Small intestine (tissue), 7 donors: ENCODE data around the gene DUS1L. TPM values are rescaled to one million over a fixed set of nuclear protein-coding genes. Genes with fewer than 3 reads are reported as not detected.

ENCODE experiments used
- DNase-seq, 2 donors: peaks; one replicate each; pipeline versions ENCODE4 v3.0.0 to v3.0.0-alpha.2; 2013
- FAIRE-seq: peaks from 2 replicates; lab custom pipeline; 2012; peaks lifted over from hg19 to GRCh38; lab: Jason Lieb, UNC
- H3K27ac ChIP-seq, 3 donors: one replicate each; pipeline ENCODE4 v1.5.1; 2013; ENCODE audit warnings: low read length in 2 of 3, mild to moderate bottlenecking in 2 of 3, control low read depth in 1 of 3, inconsistent platforms in 1 of 3, low read depth in 1 of 3, moderate library complexity in 1 of 3
- H3K27me3 ChIP-seq, 3 donors: one replicate each; pipeline ENCODE4 v1.6.1; 2013; ENCODE audit warnings: low read length in 3 of 3, inconsistent platforms in 1 of 3; ENCODE audit not compliant: control insufficient read depth in 3 of 3, insufficient read depth in 3 of 3
- H3K36me3 ChIP-seq, 3 donors: one replicate each; pipeline ENCODE4 v1.6.1; 2013; ENCODE audit warnings: low read length in 3 of 3, inconsistent platforms in 1 of 3, low read depth in 1 of 3, mild to moderate bottlenecking in 1 of 3, moderate library complexity in 1 of 3; ENCODE audit not compliant: control insufficient read depth in 3 of 3, insufficient read depth in 2 of 3
- H3K4me1 ChIP-seq, 3 donors: one replicate each; pipeline ENCODE4 v1.6.1; 2013; ENCODE audit warnings: low read length in 2 of 3, inconsistent platforms in 1 of 3, low read depth in 1 of 3, mild to moderate bottlenecking in 1 of 3, moderate library complexity in 1 of 3; ENCODE audit not compliant: control insufficient read depth in 3 of 3, insufficient read depth in 2 of 3
- H3K4me3 ChIP-seq, 3 donors: one replicate each; pipeline ENCODE4 v1.5.1; 2013; ENCODE audit warnings: low read length in 3 of 3, control low read depth in 1 of 3, inconsistent platforms in 1 of 3, low read depth in 1 of 3, mild to moderate bottlenecking in 1 of 3, moderate library complexity in 1 of 3
- H3K9me3 ChIP-seq, 2 donors: one replicate each; pipeline ENCODE4 v1.6.1; 2013; ENCODE audit warnings: low read depth in 1 of 2, low read length in 1 of 2; ENCODE audit not compliant: control insufficient read depth in 2 of 2, insufficient read depth in 1 of 2
- WGBS, 3 donors: extraction: QIAGEN DNeasy Blood & Tissue Kit; methylation state at CpG; one replicate each; pipeline ENCODE4 v1.1.7; 2013; 5-methylcytosine and 5-hydroxymethylcytosine counted together
- polyA plus RNA-seq, 4 donors: library from polyadenylated mRNA; stranded (reverse) in 3 of 4; unstranded in 1 of 4; fragments of 200-250 nt in 3 of 4; fragments of 120-200 nt in 1 of 4; gene quantifications; one replicate each; pipeline versions ENCODE4 v1.2.1 to v1.2.3, GENCODE V29; 2013
- donor health status: healthy with polysubstance abuse.
- donor health status: control.
- donor health status: control.
- donor health status: Bipolar disorder and iron deficiency.
- donor health status: healthy.

DUS1L gene
- polyA plus RNA-seq, 4 donors, result 86.6 to 170 (median 127) TPM

DNA sequence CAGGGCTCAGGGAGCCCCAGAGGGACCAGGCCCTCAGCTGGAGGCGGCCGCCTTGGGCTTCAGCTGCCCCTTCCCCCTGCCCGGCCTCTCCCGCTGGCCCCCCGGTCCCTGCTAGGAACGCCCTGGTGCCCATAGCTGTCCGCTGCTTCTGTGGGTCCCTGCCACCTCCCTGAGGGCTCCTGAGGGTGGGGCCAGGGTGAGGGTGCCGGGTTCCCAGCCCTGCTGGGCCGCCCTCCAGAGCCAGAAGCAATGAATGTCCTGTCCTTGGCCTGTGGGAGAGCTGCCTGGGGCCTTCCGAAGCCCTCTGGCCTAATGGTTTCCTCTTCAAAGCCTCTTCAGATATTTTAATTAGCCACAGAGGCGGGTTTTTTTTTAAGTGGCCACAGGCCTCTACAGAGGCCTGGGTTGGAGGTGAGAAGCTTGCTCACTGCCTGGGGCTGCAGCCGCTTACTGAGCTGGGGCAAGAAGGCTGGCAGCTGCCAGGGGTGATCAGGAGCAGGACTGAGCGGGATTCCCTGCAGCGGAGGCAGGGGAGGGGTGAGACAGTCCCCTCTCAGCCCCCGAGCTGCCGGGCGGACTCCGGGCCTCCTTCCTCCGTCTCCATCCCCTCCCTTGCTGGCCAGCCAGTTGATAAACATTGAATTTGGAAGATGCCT lies 52.8 kb downstream of the DUS1L start:
- Histone ChIP-seq H3K36me3 (peaks cover 0 to 71% (median 0%) of the 10 kb centered on the region in 3 donors), H3K4me1 (no peaks in the 10 kb centered on the region), H3K27ac (no peak overlapping the region)

DNA sequence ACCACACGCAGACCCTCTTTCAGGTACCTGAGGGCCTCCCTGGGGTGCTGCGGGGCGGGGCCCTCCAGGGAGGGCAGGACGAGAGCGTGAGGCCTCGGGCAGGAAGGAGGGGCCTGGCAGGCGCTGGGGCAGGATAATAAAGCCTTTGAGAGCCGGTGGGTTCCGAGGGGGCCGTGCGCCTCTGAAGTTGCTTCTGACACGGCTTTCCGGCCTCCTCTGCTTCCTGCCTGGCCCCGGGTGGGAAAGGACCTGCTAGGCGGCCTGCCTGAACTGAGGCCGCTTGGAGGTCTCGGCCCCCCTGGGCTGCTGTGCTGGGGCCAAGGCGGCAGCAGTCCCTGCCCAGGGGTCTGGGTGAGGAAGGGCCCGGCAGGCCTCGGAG lies 53.4 kb downstream of the DUS1L start:
- no peak for FAIRE-seq
- Histone ChIP-seq H3K4me3 (no peak overlapping the region), H3K36me3 (peaks cover 0 to 69% (median 0%) of the 10 kb centered on the region in 3 donors), H3K4me1 (no peaks in the 10 kb centered on the region), H3K27ac (no peak overlapping the region), H3K9me3 (no peaks in the 10 kb centered on the region), H3K27me3 (no peaks in the 10 kb centered on the region)
- 74 to 91% (median 76%) methylated on average over 17 to 20 of the region's 20 CpGs for WGBS, 3 donors
- no peak for DNase-seq

More for the DNA sequence above, 52.8 kb downstream of the DUS1L start:
- FAIRE-seq, result no peak
- DNase-seq, result no peak
- Histone ChIP-seq H3K27me3 (no peaks in the 10 kb centered on the region), H3K9me3 (no peaks in the 10 kb centered on the region), H3K4me3 (no peak overlapping the region)
- WGBS, 3 donors, result 86 to 97% (median 92%) methylated on average over 16 to 19 of the region's 19 CpGs

DNA sequence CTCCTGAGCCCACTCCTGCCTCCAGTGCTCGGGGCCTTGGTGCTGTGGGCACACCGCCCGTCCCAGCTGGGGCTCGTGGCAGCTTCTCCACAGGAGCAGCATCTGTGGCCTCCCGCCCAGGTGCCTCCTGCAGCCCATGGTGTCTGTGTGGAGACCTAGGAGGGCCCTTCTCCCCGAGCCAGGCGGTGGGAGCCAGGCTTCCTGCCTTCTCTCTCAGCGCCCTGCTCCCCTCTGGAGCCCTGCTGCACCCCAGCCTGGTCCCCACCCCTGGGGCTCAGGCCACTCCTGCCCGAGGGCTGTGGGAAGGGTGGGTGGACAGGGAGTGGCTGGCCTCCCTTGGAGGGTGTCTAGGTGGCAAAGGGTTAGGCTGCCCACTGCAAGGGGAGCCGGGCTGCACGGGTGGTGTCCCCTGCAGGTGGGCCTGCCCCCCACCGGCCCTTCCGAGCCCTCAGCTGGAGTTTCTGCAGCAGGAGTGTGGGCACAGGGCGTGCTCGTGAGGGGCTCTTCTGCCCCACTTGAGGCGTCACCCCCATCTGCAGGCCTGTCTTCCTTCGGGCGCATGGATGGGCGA lies 53.9 kb downstream of the DUS1L start:
- Histone ChIP-seq H3K27ac (no peak overlapping the region), H3K27me3 (no peaks in the 10 kb centered on the region), H3K36me3 (peaks cover 0 to 68% (median 0%) of the 10 kb centered on the region in 3 donors), H3K9me3 (no peaks in the 10 kb centered on the region), H3K4me1 (no peaks in the 10 kb centered on the region), H3K4me3 (no peak overlapping the region)
- 89 to 93% (median 93%) methylated on average over 17 to 19 of the region's 19 CpGs for WGBS, 3 donors
- FAIRE-seq (no peak), DNase-seq (no peak)

DNA sequence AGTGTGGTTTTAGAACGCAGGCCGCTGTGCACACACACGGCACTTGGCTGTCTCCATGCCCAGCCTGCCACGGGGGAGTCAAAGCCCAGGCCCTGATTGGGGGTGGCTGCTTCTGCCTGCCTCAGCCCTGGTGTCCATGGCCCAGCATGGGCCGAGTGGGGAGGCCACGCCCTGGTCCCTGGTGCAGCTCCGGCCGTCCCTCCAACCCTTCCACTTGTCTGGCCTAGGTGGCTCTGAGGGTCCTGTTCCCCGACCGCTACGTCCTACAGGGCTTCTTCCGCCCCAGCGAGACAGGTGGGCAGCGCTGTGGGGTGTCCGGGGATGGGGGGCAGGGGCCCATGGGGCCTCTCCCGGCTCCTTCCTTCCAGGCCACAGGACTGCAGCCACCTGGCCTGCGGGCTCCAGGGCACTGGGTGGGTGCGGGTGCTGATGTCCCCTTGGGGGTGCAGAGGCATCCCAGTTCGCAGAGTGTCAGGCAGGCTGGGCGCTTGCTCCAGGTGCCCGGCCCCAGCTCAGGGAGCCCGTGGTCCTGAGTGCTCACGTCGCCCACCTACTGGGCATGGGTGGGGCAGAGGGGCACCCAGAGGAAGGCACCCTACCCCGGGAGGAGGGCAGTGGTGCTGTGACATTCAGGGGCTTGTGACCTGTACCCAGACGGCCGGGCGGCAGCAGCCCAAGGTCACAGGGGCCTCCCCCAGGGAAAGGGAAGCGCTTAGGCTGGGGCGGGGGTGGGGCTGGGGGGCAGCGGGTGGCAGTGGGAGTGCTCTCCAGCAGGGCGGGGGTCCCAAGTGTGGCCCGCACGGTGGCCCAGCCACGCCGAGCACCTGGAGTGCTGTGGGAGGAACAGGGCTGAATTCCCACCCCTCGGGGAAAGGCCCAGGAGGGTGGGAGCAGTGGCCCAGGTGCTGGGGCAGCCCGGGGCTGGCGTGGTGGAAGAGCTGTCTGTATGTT lies 54.8 kb downstream of the DUS1L start:
- peaks cover 0 to 71% (median 0%) of the 10 kb centered on the region in 3 donors for H3K36me3 ChIP-seq
- H3K9me3 ChIP-seq, result no peaks in the 10 kb centered on the region
- DNase-seq, result no peak
- no peak for FAIRE-seq
- no peak overlapping the region for H3K27ac ChIP-seq
- no peaks in the 10 kb centered on the region for H3K4me1 ChIP-seq
- H3K4me3 ChIP-seq, result no peak overlapping the region
- 92 to 93% (median 93%) methylated on average over 34 to 39 of the region's 39 CpGs for whole genome bisulfite sequencing, 3 donors
- no peaks in the 10 kb centered on the region for H3K27me3 ChIP-seq

DNA sequence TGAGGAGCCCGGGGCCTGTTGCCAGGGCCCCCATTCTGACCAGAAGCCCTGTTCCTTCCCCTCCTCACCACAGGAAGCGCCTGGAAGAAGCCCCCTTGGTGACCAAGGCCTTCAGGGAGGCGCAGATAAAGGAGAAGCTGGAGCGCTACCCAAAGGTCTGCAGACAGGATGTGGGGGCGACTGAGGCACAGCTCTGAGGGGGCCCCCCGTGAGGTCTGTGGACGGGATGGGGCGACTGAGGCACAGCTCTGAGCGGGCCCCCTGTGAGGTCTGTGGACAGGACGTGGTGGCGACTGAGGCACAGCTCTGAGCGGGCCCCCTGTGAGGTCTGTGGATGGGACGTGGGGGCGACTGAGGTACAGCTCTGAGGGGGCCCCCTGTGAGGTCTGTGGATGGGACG lies 56.2 kb downstream of the DUS1L start:
- H3K4me3 ChIP-seq, result no peak overlapping the region
- no peak overlapping the region for H3K27ac ChIP-seq
- peaks cover 0 to 80% (median 2%) of the 10 kb centered on the region in 3 donors for H3K36me3 ChIP-seq
- WGBS, 3 donors, result 82 to 86% (median 83%) methylated on average over 15 of the region's 15 CpGs
- DNase-seq (no peak), FAIRE-seq (no peak)
- H3K9me3 ChIP-seq, result no peaks in the 10 kb centered on the region
- no peaks in the 10 kb centered on the region for H3K4me1 ChIP-seq
- H3K27me3 ChIP-seq, result no peaks in the 10 kb centered on the region

DNA sequence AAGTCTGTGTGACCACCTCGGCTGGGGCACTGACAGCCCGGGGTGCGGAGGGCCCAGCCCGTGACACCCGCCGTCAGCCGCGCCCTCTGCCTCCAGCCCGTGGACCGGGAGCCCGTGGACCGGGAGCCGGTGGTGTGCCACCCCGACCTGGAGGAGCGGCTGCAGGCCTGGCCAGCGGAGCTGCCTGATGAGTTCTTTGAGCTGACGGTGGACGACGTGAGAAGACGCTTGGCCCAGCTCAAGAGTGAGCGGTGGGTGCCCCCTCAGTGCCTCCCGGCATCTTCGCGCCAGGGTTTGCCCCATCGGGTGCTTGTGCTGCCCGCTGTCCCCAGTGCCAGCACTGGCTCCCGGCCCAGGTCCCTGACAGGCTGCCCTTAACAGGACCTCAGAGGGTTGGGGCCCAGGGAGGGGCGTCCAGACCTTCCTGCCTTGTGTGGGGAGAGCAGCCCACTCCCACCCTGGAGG lies 56.6 kb downstream of the DUS1L start:
- WGBS, 3 donors, result 90 to 93% (median 92%) methylated on average over 15 to 28 of the region's 28 CpGs
- no peak for FAIRE-seq
- no peak for DNase-seq

DNA sequence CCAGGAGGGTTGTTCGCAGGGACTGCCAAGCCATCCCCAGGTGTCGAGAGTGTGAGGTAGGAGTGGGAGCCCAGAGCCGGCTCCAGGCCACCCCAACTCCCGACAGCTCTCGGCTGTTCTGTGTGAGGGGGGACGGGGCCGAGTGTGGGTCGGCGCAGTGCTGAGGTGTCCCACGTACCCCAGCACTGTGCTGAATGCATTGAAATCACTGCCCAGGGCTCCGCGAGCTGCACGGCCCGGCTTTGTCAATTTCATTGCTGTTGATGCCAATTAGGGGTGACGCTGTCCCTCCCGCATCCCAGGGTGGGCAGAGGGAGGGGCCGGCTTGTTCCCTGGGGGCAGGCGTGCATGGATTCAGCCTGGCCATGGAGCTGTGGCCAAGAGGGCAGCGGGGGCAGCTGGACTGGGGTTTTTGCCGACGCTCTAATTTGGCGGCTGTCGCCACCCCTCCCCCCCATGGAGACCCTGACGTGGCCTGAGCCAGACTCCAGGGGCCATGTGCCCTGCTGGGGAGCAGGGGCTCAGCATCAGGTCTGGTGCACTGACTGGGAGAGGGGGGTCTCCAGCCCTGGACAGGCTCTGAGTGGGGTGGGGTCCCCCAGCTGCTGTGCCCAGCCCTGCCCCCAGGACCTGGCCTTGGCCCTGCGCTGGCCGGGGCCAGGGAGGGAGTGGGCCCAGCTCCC lies 57.2 kb downstream of the DUS1L start:
- FAIRE-seq (no peak), DNase-seq (no peak)
- no peak overlapping the region for H3K4me3 ChIP-seq
- no peaks in the 10 kb centered on the region for H3K27me3 ChIP-seq
- WGBS, 3 donors, result 87 to 95% (median 92%) methylated on average over 24 to 26 of the region's 26 CpGs
- H3K36me3 ChIP-seq, result peaks cover 0 to 80% (median 2%) of the 10 kb centered on the region in 3 donors
- H3K4me1 ChIP-seq, result no peaks in the 10 kb centered on the region
- H3K9me3 ChIP-seq, result no peaks in the 10 kb centered on the region
- H3K27ac ChIP-seq, result no peak overlapping the region

More for the DNA sequence above, 56.6 kb downstream of the DUS1L start:
- Histone ChIP-seq H3K9me3 (no peaks in the 10 kb centered on the region), H3K27ac (no peak overlapping the region), H3K36me3 (peaks cover 0 to 80% (median 2%) of the 10 kb centered on the region in 3 donors), H3K4me1 (no peaks in the 10 kb centered on the region), H3K4me3 (no peak overlapping the region), H3K27me3 (no peaks in the 10 kb centered on the region)
